Activated CD4-positive, CD25-positive, alpha-beta regulatory T cell (primary cell): ENCODE data around the gene GPR160.

Source experiments
- DNase-seq, 4 experiments: peaks; one replicate each; lab custom pipeline; 2025; lab: John Stamatoyannopoulos, UW

Gene GPR160

GRCh38 chr3:170027233-170028102 is 10.3 kb upstream of the GPR160 start:
- DNase-seq, result no peak

GRCh38 chr3:170033489-170033888 is 4.3 kb upstream of the GPR160 start:
- no peak for DNase-seq

GRCh38 chr3:170038434-170039110 is 777 bp downstream of the GPR160 start:
- peak in 1 of 4 experiments; percentile 6 for DNase-seq

GRCh38 chr3:170040418-170040817 is 2.6 kb downstream of the GPR160 start:
- DNase-seq, result no peak

- no peak for DNase-seq
These were observed 5.7 kb downstream of the GPR160 start for GRCh38 chr3:170043506-170043905.

- DNase-seq, result no peak
These were observed 6.5 kb downstream of the GPR160 start for GRCh38 chr3:170044271-170044670.

- no peak for DNase-seq
These were observed 7.0 kb downstream of the GPR160 start for GRCh38 chr3:170044795-170045244.

- DNase-seq, result no peak
These were observed 8.7 kb downstream of the GPR160 start for GRCh38 chr3:170046269-170047132.

GRCh38 chr3:170047133-170047404 is 9.3 kb downstream of the GPR160 start:
- no peak for DNase-seq

- no peak for DNase-seq
These were observed 11.6 kb downstream of the GPR160 start for GRCh38 chr3:170049146-170050000.

- no peak for DNase-seq
These were observed 13.0 kb downstream of the GPR160 start for GRCh38 chr3:170050753-170051152.

- no peak for DNase-seq
These were observed 14.6 kb downstream of the GPR160 start for GRCh38 chr3:170052398-170052797.

- no peak for DNase-seq
These were observed 16.4 kb downstream of the GPR160 start for GRCh38 chr3:170054204-170054603.

- no peak for DNase-seq
These were observed 17.4 kb downstream of the GPR160 start for GRCh38 chr3:170055209-170055608.

- DNase-seq, result no peak
These were observed 19.1 kb downstream of the GPR160 start for GRCh38 chr3:170056710-170057454.

- DNase-seq, result no peak
These were observed 19.8 kb downstream of the GPR160 start for GRCh38 chr3:170057550-170057949.

GRCh38 chr3:170058127-170058526 is 20.3 kb downstream of the GPR160 start:
- no peak for DNase-seq

GRCh38 chr3:170059447-170059846 is 21.7 kb downstream of the GPR160 start:
- no peak for DNase-seq

- DNase-seq, result no peak
These were observed 24.3 kb downstream of the GPR160 start for GRCh38 chr3:170062068-170062467.

- DNase-seq, result no peak
These were observed 25.0 kb downstream of the GPR160 start for GRCh38 chr3:170062769-170063168.

GRCh38 chr3:170063691-170064090 is 25.9 kb downstream of the GPR160 start:
- DNase-seq, result no peak
